Suppressor macrophage treated with lipopolysaccharide for 1 hour (primary cell): ENCODE results near the gene RAC3.

Source experiments
- DNase-seq, 3 donors: peaks; one replicate each; pipeline ENCODE4 v3.0.0-alpha.2; 2020 to 2022

RAC3 gene

GRCh38 chr17:82013341-82013740 is 18.1 kb upstream of the RAC3 start:
- DNase-seq = no peak

GRCh38 chr17:82013772-82014321 is 17.6 kb upstream of the RAC3 start:
- DNase-seq = no peak

GRCh38 chr17:82014432-82014831 is 17.0 kb upstream of the RAC3 start:
- no peak for DNase-seq

- DNase-seq = no peak
Observed at GRCh38 chr17:82014971-82015310, 16.5 kb upstream of the RAC3 start.

- DNase-seq = no peak
Observed at GRCh38 chr17:82015311-82015971, 16.0 kb upstream of the RAC3 start.

GRCh38 chr17:82016061-82016874 is 15.2 kb upstream of the RAC3 start:
- DNase-seq = no peak

GRCh38 chr17:82016875-82017459 is 14.5 kb upstream of the RAC3 start:
- no peak for DNase-seq

GRCh38 chr17:82017612-82018151 is 13.8 kb upstream of the RAC3 start:
- DNase-seq = no peak

GRCh38 chr17:82018152-82018988 is 13.1 kb upstream of the RAC3 start:
- no peak for DNase-seq

GRCh38 chr17:82018989-82019689 is 12.3 kb upstream of the RAC3 start:
- DNase-seq = no peak

GRCh38 chr17:82019690-82020571 is 11.5 kb upstream of the RAC3 start:
- peak; percentile 69 to 89 (median 73) for DNase-seq

- no peak for DNase-seq
Observed at GRCh38 chr17:82020572-82021106, 10.8 kb upstream of the RAC3 start.

- DNase-seq = peak; percentile 71 to 82 (median 74)
Observed at GRCh38 chr17:82021107-82021899, 10.2 kb upstream of the RAC3 start.

- no peak for DNase-seq
Observed at GRCh38 chr17:82021900-82022309, 9.6 kb upstream of the RAC3 start.

- DNase-seq = peak in 1 of 3 donors; percentile 27
Observed at GRCh38 chr17:82022310-82022980, 9.0 kb upstream of the RAC3 start, which contains the start of gene CENPX. Gene CENPX, minus strand, starts transcription at chr17:82022878. Its CDS starts 17 bp downstream, at chr17:82022861.

- DNase-seq = peak; percentile 100
Observed at GRCh38 chr17:82022981-82023446, 8.5 kb upstream of the RAC3 start, which contains the start of gene LRRC45. Gene LRRC45, plus strand, starts transcription at chr17:82023305. Its CDS starts 339 bp downstream, at chr17:82023644.

GRCh38 chr17:82023447-82024241 is 7.8 kb upstream of the RAC3 start:
- peak; percentile 34 to 59 (median 43) for DNase-seq

- DNase-seq = no peak
Observed at GRCh38 chr17:82024859-82025258, 6.6 kb upstream of the RAC3 start.
